Bronchial epithelial cell (primary cell): ENCODE measurements around the gene CMIP. TPM values are rescaled to one million over a fixed set of nuclear protein-coding genes. Genes with fewer than 3 reads are reported as not detected.

Experiments used
- DNase-seq: peaks from one replicate; pipeline ENCODE4 v3.0.0-alpha.2; 2010; ENCODE audit warnings: low read depth
- FAIRE-seq: peaks from 2 replicates; lab custom pipeline; 2011; peaks lifted over from hg19 to GRCh38; lab: Jason Lieb, UNC
- H3K27me3 ChIP-seq: 2 replicates; pipeline ENCODE4 v1.5.1; 2011; ENCODE audit warnings: low read length; ENCODE audit not compliant: control insufficient read depth, insufficient read depth
- H3K36me3 ChIP-seq: 2 replicates; pipeline ENCODE4 v1.5.1; 2011; ENCODE audit warnings: low read length; ENCODE audit not compliant: control insufficient read depth, insufficient read depth
- H3K4me3 ChIP-seq: 2 replicates; pipeline ENCODE4 v1.5.1; 2011; ENCODE audit warnings: mild to moderate bottlenecking, low read depth, low read length, control low read depth
- total RNA-seq: library from RNA; depleted of rRNA; stranded (reverse); fragments of >200 nt; gene quantifications from 2 replicates; pipeline ENCODE4 v1.2.1, GENCODE V29; 2014
- TF ChIP-seq, protein P1 (sequence below): IDR thresholded peaks from 2 replicates; pipeline ENCODE4 v1.5.1; 2011; ENCODE audit warnings: mild to moderate bottlenecking, moderate library complexity, low read length, control low read depth, inconsistent platforms; ENCODE audit not compliant: insufficient read depth, severe bottlenecking

Gene CMIP
- total RNA-seq, 1 donor from 2014 or later, result 21.1 TPM

DNA sequence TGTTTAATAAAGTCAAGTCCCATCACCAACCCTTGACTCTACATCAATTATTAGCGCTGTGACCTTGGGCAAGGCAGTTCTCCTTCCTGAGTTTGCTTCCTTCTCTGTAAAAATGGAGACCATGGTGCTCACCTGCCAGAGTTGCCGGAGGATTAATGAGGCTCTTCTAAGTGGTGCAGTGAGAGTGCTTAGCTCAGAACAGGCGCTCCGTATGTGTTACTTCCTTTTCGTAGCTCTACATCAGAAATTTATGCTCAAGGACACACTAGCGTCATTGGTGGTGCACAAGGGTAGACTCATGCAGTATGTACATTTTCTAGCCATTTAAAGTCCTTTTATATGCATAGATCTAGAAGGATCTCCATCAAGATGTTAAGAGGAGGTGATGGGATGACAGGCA is 17.4 kb upstream of the CMIP start:
- no peaks in the 10 kb centered on the region for H3K36me3 ChIP-seq
- no peaks in the 10 kb centered on the region for H3K27me3 ChIP-seq
- TF ChIP-seq, protein P1, sequence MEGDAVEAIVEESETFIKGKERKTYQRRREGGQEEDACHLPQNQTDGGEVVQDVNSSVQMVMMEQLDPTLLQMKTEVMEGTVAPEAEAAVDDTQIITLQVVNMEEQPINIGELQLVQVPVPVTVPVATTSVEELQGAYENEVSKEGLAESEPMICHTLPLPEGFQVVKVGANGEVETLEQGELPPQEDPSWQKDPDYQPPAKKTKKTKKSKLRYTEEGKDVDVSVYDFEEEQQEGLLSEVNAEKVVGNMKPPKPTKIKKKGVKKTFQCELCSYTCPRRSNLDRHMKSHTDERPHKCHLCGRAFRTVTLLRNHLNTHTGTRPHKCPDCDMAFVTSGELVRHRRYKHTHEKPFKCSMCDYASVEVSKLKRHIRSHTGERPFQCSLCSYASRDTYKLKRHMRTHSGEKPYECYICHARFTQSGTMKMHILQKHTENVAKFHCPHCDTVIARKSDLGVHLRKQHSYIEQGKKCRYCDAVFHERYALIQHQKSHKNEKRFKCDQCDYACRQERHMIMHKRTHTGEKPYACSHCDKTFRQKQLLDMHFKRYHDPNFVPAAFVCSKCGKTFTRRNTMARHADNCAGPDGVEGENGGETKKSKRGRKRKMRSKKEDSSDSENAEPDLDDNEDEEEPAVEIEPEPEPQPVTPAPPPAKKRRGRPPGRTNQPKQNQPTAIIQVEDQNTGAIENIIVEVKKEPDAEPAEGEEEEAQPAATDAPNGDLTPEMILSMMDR, result no peak
- no peak overlapping the region for H3K4me3 ChIP-seq
- FAIRE-seq, result no peak
- no peak for DNase-seq

GRCh38 chr16:81429045-81429521 is 15.5 kb upstream of the CMIP start:
- DNase-seq, result no peak
- TF ChIP-seq, protein P1, result peak; percentile 34
- H3K27me3 ChIP-seq, result no peaks in the 10 kb centered on the region
- no peak for FAIRE-seq
- no peak overlapping the region for H3K4me3 ChIP-seq
- H3K36me3 ChIP-seq, result no peaks in the 10 kb centered on the region

DNA sequence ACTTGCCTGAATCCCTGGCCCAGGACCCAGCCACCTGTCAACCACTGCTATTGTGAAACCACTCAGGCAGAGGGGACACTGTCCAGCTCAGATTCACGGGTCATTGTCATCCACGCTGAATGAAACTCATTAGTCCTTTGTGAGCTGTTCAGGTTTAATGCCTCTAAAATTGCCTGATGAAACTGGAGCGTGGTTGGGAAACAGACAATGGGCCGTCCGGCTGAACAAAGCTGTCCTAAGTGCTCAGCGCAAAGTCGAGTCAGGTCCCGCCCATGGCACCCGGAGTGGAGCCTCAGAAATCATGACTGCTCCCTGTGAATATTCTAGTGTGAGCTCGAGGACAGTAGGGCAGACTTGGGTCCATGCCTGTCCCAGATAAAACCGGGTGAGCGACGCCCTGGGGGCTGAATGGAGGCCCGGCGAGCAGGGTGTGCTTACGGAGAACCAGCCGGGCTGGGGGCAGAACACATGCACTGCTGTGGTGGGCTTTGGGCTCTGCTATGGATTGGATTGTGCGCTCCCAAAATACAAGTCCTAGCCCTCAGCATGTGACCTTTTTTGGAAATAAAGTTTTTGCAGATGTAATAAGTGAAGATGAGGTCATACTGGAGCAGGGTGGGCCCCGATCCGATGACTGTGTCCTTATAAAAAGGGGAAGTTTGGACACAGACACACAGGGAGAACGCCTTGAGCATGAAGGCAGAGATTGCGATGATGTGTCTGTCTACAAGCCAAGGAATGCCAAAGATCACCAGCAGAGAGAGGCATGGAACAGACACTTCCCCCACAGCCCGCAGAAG is 12.9 kb upstream of the CMIP start:
- Histone ChIP-seq H3K27me3 (no peaks in the 10 kb centered on the region), H3K4me3 (no peak overlapping the region), H3K36me3 (no peaks in the 10 kb centered on the region)
- DNase-seq (no peak), FAIRE-seq (no peak)
- TF ChIP-seq, protein P1, result no peak

GRCh38 chr16:81432937-81433557 is 11.6 kb upstream of the CMIP start:
- H3K27me3 ChIP-seq, result no peaks in the 10 kb centered on the region
- FAIRE-seq, result no peak
- no peak overlapping the region for H3K4me3 ChIP-seq
- H3K36me3 ChIP-seq, result no peaks in the 10 kb centered on the region
- TF ChIP-seq, protein P1, result no peak
- DNase-seq, result no peak

DNA sequence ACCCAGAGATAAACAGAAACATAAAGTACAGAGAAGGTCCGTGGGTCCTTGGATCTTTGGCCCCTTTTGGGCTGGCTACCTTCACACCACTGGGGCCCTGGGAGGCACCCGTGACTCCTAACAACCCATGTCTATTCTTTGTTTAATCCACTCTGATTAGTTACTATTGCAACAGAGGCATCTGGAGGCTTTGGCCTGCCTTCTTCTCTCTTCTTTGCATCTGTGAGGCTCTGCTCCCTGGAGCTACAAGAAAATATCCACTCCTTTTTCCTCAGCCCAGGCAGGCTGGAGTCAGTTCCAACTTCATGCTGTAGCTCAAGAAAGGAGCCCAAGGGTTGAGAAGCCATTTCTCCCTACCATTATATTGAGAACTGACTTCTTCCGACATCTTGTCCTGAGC is 9.5 kb upstream of the CMIP start:
- TF ChIP-seq, protein P1, result no peak
- DNase-seq (no peak), FAIRE-seq (no peak)
- Histone ChIP-seq H3K36me3 (no peaks in the 10 kb centered on the region), H3K27me3 (no peaks in the 10 kb centered on the region), H3K4me3 (no peak overlapping the region)
